K562 (cell line): Measurements from ENCODE around the gene MMP7. TPM values are rescaled to one million over a fixed set of nuclear protein-coding genes. Genes with fewer than 3 reads are reported as not detected.

Experiments
- ATAC-seq: fragments of 200-7000 bp; cut with Tn5 transposase; 3 replicates; pipeline ENCODE4 v1.9.1; 2020; ENCODE audit warnings: moderate library complexity
- BruUV-seq: library from RNA; stranded (reverse); fragments of 400-500 nt; replicated peaks from 2 replicates; lab custom pipeline; 2021; lab: Mats Ljungman, UMichigan
- CTCF ChIA-PET: fragments of 300-600 bp; formaldehyde crosslinking; extraction: SDS; loops from one replicate; lab custom pipeline; 2021; ENCODE audit warnings: low intra/inter-chr PET ratio; lab: Yijun Ruan, JAX
- POLR2A ChIA-PET: fragments of 300-600, 350-650 bp; sonication (Branson Sonifier 250); formaldehyde crosslinking; extraction: SDS; loops from one replicate; lab custom pipeline; 2021; ENCODE audit warnings: antibody characterized with exemption, inconsistent platforms; lab: Yijun Ruan, JAX
- DNase-seq, 4 experiments: peaks; one replicate each; pipeline versions ENCODE4 v3.0.0 to v3.0.0-alpha.2; 2011 to 2018; ENCODE audit warnings: low spot score in 3 of 4, mixed read lengths in 3 of 4; ENCODE audit errors: extremely low read depth in 1 of 4
- FAIRE-seq: peaks from 2 replicates; lab custom pipeline; 2011; peaks lifted over from hg19 to GRCh38; lab: Jason Lieb, UNC
- H2AFZ ChIP-seq: 2 replicates; pipeline ENCODE4 v1.6.0; 2011; ENCODE audit warnings: low read depth, low read length, control low read depth, inconsistent platforms
- H3K27ac ChIP-seq: fragments of 200-600 bp; 3 replicates; pipeline ENCODE4 v1.8.0; 2011; ENCODE audit warnings: low read depth, mild to moderate bottlenecking, control low read depth, inconsistent platforms, low read length, moderate library complexity, mixed read lengths; ENCODE audit errors: extremely low read depth
- H3K27me3 ChIP-seq, 2 experiments: fragments of 300-600 bp in 1 of 2; 2 replicates in 1 of 2; 3 replicates in 1 of 2; pipeline versions ENCODE4 v1.6.0 to v1.8.0; 2011; ENCODE audit warnings: inconsistent platforms in 2 of 2, low read length in 2 of 2, mild to moderate bottlenecking in 1 of 2, mixed read lengths in 1 of 2, moderate library complexity in 1 of 2; ENCODE audit not compliant: control insufficient read depth in 2 of 2, insufficient read depth in 2 of 2
- H3K36me3 ChIP-seq: fragments of 300-600 bp; 3 replicates; pipeline ENCODE4 v1.8.0; 2011; ENCODE audit warnings: mild to moderate bottlenecking, low read length, inconsistent platforms; ENCODE audit not compliant: control insufficient read depth, insufficient read depth
- H3K4me1 ChIP-seq, 2 experiments: fragments of 200-600 bp in 1 of 2; replicated peaks in 1 of 2; 2 replicates in 1 of 2; 3 replicates in 1 of 2; pipeline versions ENCODE4 v1.5.1 to v1.8.0; 2011; ENCODE audit warnings: inconsistent platforms in 2 of 2, low read length in 2 of 2, mild to moderate bottlenecking in 1 of 2, mixed read lengths in 1 of 2, moderate library complexity in 1 of 2; ENCODE audit not compliant: control insufficient read depth in 2 of 2, insufficient read depth in 2 of 2
- H3K4me2 ChIP-seq: 2 replicates; pipeline ENCODE4 v1.6.1; 2011; ENCODE audit warnings: low read length, control low read depth, inconsistent platforms, mixed read lengths; ENCODE audit not compliant: insufficient read depth
- H3K4me3 ChIP-seq: fragments of 200-600 bp; sonication (generic), shearing (Covaris generic); 2 replicates; pipeline ENCODE4 v1.5.1; 2016; ENCODE audit warnings: control low read depth, inconsistent platforms
- H3K79me2 ChIP-seq: fragments of 200-600 bp; 3 replicates; pipeline ENCODE4 v1.8.0; 2011; ENCODE audit warnings: low read length, inconsistent platforms; ENCODE audit not compliant: control insufficient read depth, insufficient read depth
- H3K9ac ChIP-seq, 2 experiments: 2 replicates each; pipeline versions ENCODE4 v1.6.0 to v1.6.1; 2011; ENCODE audit warnings: low read depth in 2 of 2, low read length in 2 of 2, control low read depth in 1 of 2, inconsistent platforms in 1 of 2, mild to moderate bottlenecking in 1 of 2, mixed read lengths in 1 of 2; ENCODE audit not compliant: insufficient read depth in 1 of 2
- H3K9me1 ChIP-seq: one replicate; pipeline ENCODE4 v1.6.0; 2011; ENCODE audit warnings: inconsistent platforms, mild to moderate bottlenecking, low read length, moderate library complexity; ENCODE audit not compliant: control insufficient read depth, insufficient read depth
- H3K9me3 ChIP-seq: replicated peaks from 2 replicates; pipeline ENCODE4 v1.5.1; 2011; ENCODE audit warnings: low read depth, low read length, inconsistent platforms; ENCODE audit not compliant: control insufficient read depth, insufficient read depth
- H4K20me1 ChIP-seq: replicated peaks from 2 replicates; pipeline ENCODE4 v1.6.1; 2011; ENCODE audit warnings: low read length, inconsistent platforms, mixed read lengths; ENCODE audit not compliant: control insufficient read depth, insufficient read depth
- COPS2 ChIP-seq: fragments of 450-650 bp; conservative IDR thresholded peaks from 2 replicates; pipeline ENCODE4 v1.6.1; 2016; ENCODE audit warnings: mild to moderate bottlenecking, moderate library complexity
- DPF2 ChIP-seq: fragments of 450-650 bp; IDR thresholded peaks from 2 replicates; pipeline ENCODE4 v1.6.1; 2016
- EHMT2 ChIP-seq: fragments of 450-650 bp; IDR thresholded peaks from 2 replicates; pipeline ENCODE4 v1.6.1; 2018; ENCODE audit warnings: antibody characterized with exemption
- FOXJ3 ChIP-seq: sonication (generic); formaldehyde crosslinking; IDR thresholded peaks from 2 replicates; pipeline ENCODE4 v1.4.0; 2020; ENCODE audit warnings: mild to moderate bottlenecking, missing genetic modification reagents
- MYC ChIP-seq, 2 experiments: fragments of 250-450 bp in 1 of 2; sonication (Bioruptor Pico) in 1 of 2; IDR thresholded peaks; 2 replicates each; pipeline versions ENCODE4 v1.5.1 to v1.6.1; 2012 to 2021; ENCODE audit warnings: low read depth in 2 of 2, borderline replicate concordance in 1 of 2, improper control_type of control experiment in 1 of 2, low read length in 1 of 2, mild to moderate bottlenecking in 1 of 2, moderate library complexity in 1 of 2
- THRAP3 ChIP-seq: fragments of 450-650 bp; IDR thresholded peaks from 2 replicates; pipeline ENCODE4 v1.6.1; 2016; ENCODE audit warnings: mild to moderate bottlenecking, inconsistent platforms, borderline replicate concordance
- ZNF23 ChIP-seq: fragments of 250-450 bp; sonication (Bioruptor Pico); IDR thresholded peaks from 2 replicates; pipeline ENCODE4 v1.4.0; 2020; ENCODE audit warnings: mild to moderate bottlenecking
- ZNF57 ChIP-seq: fragments of 450-650 bp; formaldehyde crosslinking; IDR thresholded peaks from 2 replicates; pipeline ENCODE4 v1.4.0; 2020; ENCODE audit warnings: mild to moderate bottlenecking, moderate library complexity
- WGBS: fragments of 100-300 bp; shearing (Covaris generic); methylation state at CpG from one replicate; pipeline ENCODE4 v1.1.6; 2016; ENCODE audit warnings: low coverage, mixed read lengths; ENCODE audit not compliant: insufficient coverage; ENCODE audit errors: missing lambda C conversion rate; 5-methylcytosine and 5-hydroxymethylcytosine counted together
- in situ Hi-C: fragments of 300-500 bp; cut with MboI; formaldehyde crosslinking; loops from 4 replicates; pipeline ENCODE4 v1.15.0; 2018; ENCODE audit warnings: inconsistent platforms, mixed read lengths
- intact Hi-C: fragments of 100-400 bp; cut with micrococcal nuclease; formaldehyde crosslinking; loops from 2 replicates; pipeline ENCODE4 v1.14.2; 2022
- polyA plus RNA-seq, 8 experiments: library from polyadenylated mRNA; depleted of rRNA in 4 of 8; stranded (reverse) in 5 of 8; unstranded in 3 of 8; fragments of >200 nt; fragmentation: Nextera tagmentation in 2 of 8; fragmentation: Illumina TruSeq in 1 of 8; extraction: Ambion mirVana in 2 of 8; extraction: Trizol in 1 of 8; gene quantifications; 2 replicates each; pipeline versions ENCODE4 v1.2.1 to v1.2.3, GENCODE V29; 2011 to 2014; ENCODE audit warnings: inconsistent platforms in 1 of 8, missing spikeins in 1 of 8
- total RNA-seq, 7 experiments: library from RNA; depleted of rRNA in 6 of 7; stranded (reverse); fragments of >200 nt in 6 of 7; fragmentation: Illumina TruSeq in 2 of 7; extraction: Trizol in 2 of 7; gene quantifications; 2 replicates each; pipeline versions ENCODE4 v1.2.1 to v1.2.3, GENCODE V29; 2011 to 2021; ENCODE audit warnings: low replicate concordance in 1 of 7
- TF ChIP-seq, protein P1 (sequence below), 2 experiments: fragments of 250-450 bp in 1 of 2; fragments of 450-650 bp in 1 of 2; sonication (Bioruptor Pico) in 1 of 2; IDR thresholded peaks; 2 replicates each; pipeline versions ENCODE4 v1.6.1 to v1.8.0; 2016 to 2021; ENCODE audit warnings: mild to moderate bottlenecking in 2 of 2, moderate library complexity in 2 of 2, missing compliant biosample characterization in 1 of 2, missing genetic modification characterization in 1 of 2

MMP7 gene
- total and polyA plus RNA-seq, 9 of the 15 experiments (the other 6 are each of a cell fraction or from before 2014, with no cell fraction given), result 0.13 TPM; not detected in 8

DNA sequence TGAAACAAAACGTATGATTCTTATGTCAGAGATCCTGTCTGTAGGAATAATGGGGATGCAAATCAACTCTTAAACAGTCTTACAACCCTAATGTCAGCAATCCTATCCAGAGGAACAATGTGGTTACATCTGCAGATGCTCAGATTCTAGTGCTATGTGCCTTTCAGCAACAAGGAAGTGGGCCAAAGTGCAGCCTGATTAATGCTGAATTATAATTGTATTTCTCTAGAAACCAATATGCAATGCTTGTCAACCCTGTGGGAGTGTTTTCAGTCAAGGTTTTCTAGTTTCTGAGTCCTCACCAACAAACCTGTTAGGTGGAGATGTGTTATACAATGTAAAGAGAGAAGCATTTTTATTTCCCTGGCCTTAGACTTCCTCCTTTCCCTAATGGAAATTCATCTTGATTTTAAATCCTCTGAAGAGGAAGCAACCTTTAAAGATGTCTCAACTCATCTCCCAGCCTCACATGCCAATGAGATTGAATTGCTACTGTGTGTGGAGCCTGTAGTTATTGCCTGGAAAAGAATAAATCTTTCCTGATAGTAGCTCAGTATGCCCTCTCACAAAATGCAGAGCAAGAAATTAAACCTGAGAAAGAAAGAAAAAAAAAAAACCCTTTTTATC, 51.8 kb downstream of the MMP7 start:
- POLR2A ChIA-PET, result no interaction called here

More for the DNA sequence above, 51.8 kb downstream of the MMP7 start:
- in situ Hi-C loops, result no loop called here
- Histone ChIP-seq H3K36me3 (no peaks in the 10 kb centered on the region), H2AFZ (no peak overlapping the region), H3K4me3 (no peak overlapping the region), H3K4me1 (peaks cover 4 to 18% of the 10 kb centered on the region in 2 experiments; a peak in 4 of 5 replicates), H3K4me2 (no peak overlapping the region), H3K27me3 (no peaks in the 10 kb centered on the region), H3K9ac (no peak overlapping the region), H3K9me1 (no peaks in the 10 kb centered on the region), H3K79me2 (no peaks in the 10 kb centered on the region), H4K20me1 (no peaks in the 10 kb centered on the region), H3K9me3 (no peaks in the 10 kb centered on the region), H3K27ac (no peak overlapping the region)
- FAIRE-seq (no peak), DNase-seq (no peak), ATAC-seq (no peak)
- intact Hi-C loops, result loop anchor here (5.0 kb wide), 1 partner anchor 86 kb away; no protein-coding TSS in a partner anchor
- TF ChIP-seq, protein P1, sequence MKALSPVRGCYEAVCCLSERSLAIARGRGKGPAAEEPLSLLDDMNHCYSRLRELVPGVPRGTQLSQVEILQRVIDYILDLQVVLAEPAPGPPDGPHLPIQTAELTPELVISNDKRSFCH (CRISPR knock-in tag; IDR thresholded peaks at IDR 0.05), result no peak
- TF ChIP-seq, protein P1 (tag; IDR thresholded peaks at IDR 0.05), result no peak
- TF ChIP-seq FOXJ3 (CRISPR knock-in tag), result no peak
- TF ChIP-seq THRAP3, result no peak
- no peak for TF ChIP-seq EHMT2
- no peak for TF ChIP-seq ZNF23 (CRISPR knock-in tag)
- no peak for TF ChIP-seq MYC (IDR thresholded peaks at IDR 0.05; ENCODE audit: low read depth, low read length)
- TF ChIP-seq MYC (CRISPR knock-in tag; IDR thresholded peaks at IDR 0.05; ENCODE audit: borderline replicate concordance, low read depth), result no peak
- no peak for TF ChIP-seq ZNF57
- no peak for TF ChIP-seq COPS2
- TF ChIP-seq DPF2, result no peak
- CTCF ChIA-PET, result no interaction called here
- no TSS peak for BruUV-seq
- WGBS, result 25% methylated on average over 1 of the region's 1 CpG
